Mesenchymal stem cell (in vitro differentiated cells and primary cell): ENCODE measurements around the gene AGER.
"Not testable (repeated sequence)": the region's sequence is repeated elsewhere in the genome, so short reads cannot be mapped to it uniquely, and the experiment has no call there.

Experiments
- DNase-seq: peaks from one replicate; pipeline ENCODE4 v3.0.0-alpha.2; 2013
- H2AFZ ChIP-seq: one replicate; pipeline ENCODE4 v1.6.1; 2013; ENCODE audit warnings: low read depth, mild to moderate bottlenecking, control low read depth, inconsistent platforms, low read length, moderate library complexity
- H2AK5ac ChIP-seq: 2 replicates; pipeline ENCODE4 v1.6.1; 2013; ENCODE audit warnings: low read length, moderate library complexity, mild to moderate bottlenecking, inconsistent platforms; ENCODE audit not compliant: severe bottlenecking
- H2BK120ac ChIP-seq: one replicate; pipeline ENCODE4 v1.6.1; 2013; ENCODE audit warnings: low read depth, mild to moderate bottlenecking, inconsistent platforms, low read length, moderate library complexity
- H2BK12ac ChIP-seq, 2 experiments: one replicate each; pipeline ENCODE4 v1.6.1; 2013; ENCODE audit warnings: inconsistent platforms in 2 of 2, low read length in 2 of 2, mild to moderate bottlenecking in 2 of 2, moderate library complexity in 2 of 2, control low read depth in 1 of 2
- H2BK15ac ChIP-seq: one replicate; pipeline ENCODE4 v1.6.1; 2013; ENCODE audit warnings: mild to moderate bottlenecking, low read depth, inconsistent platforms; ENCODE audit not compliant: poor library complexity, severe bottlenecking
- H2BK5ac ChIP-seq: 2 replicates; pipeline ENCODE4 v1.6.1; 2013; ENCODE audit warnings: low read depth, mild to moderate bottlenecking, low read length, control low read depth, inconsistent platforms; ENCODE audit not compliant: poor library complexity, severe bottlenecking
- H3K14ac ChIP-seq, 2 experiments: one replicate each; pipeline ENCODE4 v1.6.1; 2013; ENCODE audit warnings: inconsistent platforms in 2 of 2, low read length in 2 of 2, control low read depth in 1 of 2, mild to moderate bottlenecking in 1 of 2, moderate library complexity in 1 of 2
- H3K18ac ChIP-seq, 2 experiments: one replicate each; pipeline ENCODE4 v1.6.1; 2013; ENCODE audit warnings: inconsistent platforms in 2 of 2, low read length in 2 of 2, control low read depth in 1 of 2, low read depth in 1 of 2, mild to moderate bottlenecking in 1 of 2
- H3K23ac ChIP-seq, 2 experiments: one replicate each; pipeline ENCODE4 v1.6.1; 2013; ENCODE audit warnings: inconsistent platforms in 2 of 2, low read length in 2 of 2, mild to moderate bottlenecking in 2 of 2, moderate library complexity in 2 of 2, control low read depth in 1 of 2
- H3K27ac ChIP-seq: 2 replicates; pipeline ENCODE4 v1.5.1; 2013; ENCODE audit warnings: mild to moderate bottlenecking, moderate library complexity, low read length, control low read depth, inconsistent platforms; ENCODE audit not compliant: poor library complexity, severe bottlenecking
- H3K27me3 ChIP-seq, 2 experiments: 2 replicates each; pipeline versions ENCODE4 v1.6.1 to v1.7.0; 2013; ENCODE audit warnings: low read length in 2 of 2, mild to moderate bottlenecking in 2 of 2, moderate library complexity in 2 of 2, control low read depth in 1 of 2, inconsistent platforms in 1 of 2; ENCODE audit not compliant: control insufficient read depth in 1 of 2, insufficient read depth in 1 of 2
- H3K36me3 ChIP-seq, 2 experiments: 2 replicates each; pipeline versions ENCODE4 v1.6.1 to v1.7.0; 2013; ENCODE audit warnings: low read length in 2 of 2, control low read depth in 1 of 2, inconsistent platforms in 1 of 2, low read depth in 1 of 2, mild to moderate bottlenecking in 1 of 2; ENCODE audit not compliant: insufficient read depth in 2 of 2, control insufficient read depth in 1 of 2
- H3K4ac ChIP-seq, 2 experiments: one replicate each; pipeline ENCODE4 v1.6.1; 2013; ENCODE audit warnings: inconsistent platforms in 2 of 2, low read length in 2 of 2, mild to moderate bottlenecking in 2 of 2, moderate library complexity in 2 of 2, control low read depth in 1 of 2, low read depth in 1 of 2
- H3K4me1 ChIP-seq: 2 replicates; pipeline ENCODE4 v1.6.1; 2013; ENCODE audit warnings: low read depth, low read length, control low read depth; ENCODE audit not compliant: control insufficient read depth, insufficient read depth
- H3K4me2 ChIP-seq: 2 replicates; pipeline ENCODE4 v1.6.1; 2013; ENCODE audit warnings: low read length, mild to moderate bottlenecking, inconsistent platforms; ENCODE audit not compliant: poor library complexity, severe bottlenecking
- H3K4me3 ChIP-seq, 2 experiments: 2 replicates each; pipeline versions ENCODE4 v1.5.1 to v1.7.0; 2013; ENCODE audit warnings: low read length in 2 of 2, mild to moderate bottlenecking in 2 of 2, control low read depth in 1 of 2, low read depth in 1 of 2; ENCODE audit not compliant: insufficient read depth in 1 of 2
- H3K79me1 ChIP-seq: replicated peaks from 2 replicates; pipeline ENCODE4 v1.6.1; 2013; ENCODE audit warnings: mild to moderate bottlenecking, control low read depth, low read length, inconsistent platforms; ENCODE audit not compliant: poor library complexity, severe bottlenecking
- H3K9ac ChIP-seq: 2 replicates; pipeline ENCODE4 v1.7.0; 2013; ENCODE audit warnings: mild to moderate bottlenecking, low read length, moderate library complexity
- H3K9me3 ChIP-seq: 2 replicates; pipeline ENCODE4 v1.7.0; 2013; ENCODE audit warnings: mild to moderate bottlenecking, low read length; ENCODE audit not compliant: control insufficient read depth
- H4K8ac ChIP-seq: one replicate; pipeline ENCODE4 v1.6.1; 2013; ENCODE audit warnings: inconsistent platforms, mild to moderate bottlenecking, low read length, moderate library complexity
- H4K91ac ChIP-seq: one replicate; pipeline ENCODE4 v1.6.1; 2013; ENCODE audit warnings: mild to moderate bottlenecking, low read length, inconsistent platforms
- WGBS: methylation state at CpG from one replicate; pipeline ENCODE4 v1.1.7; 2013; ENCODE audit warnings: mixed read lengths; 5-methylcytosine and 5-hydroxymethylcytosine counted together

Gene AGER

GRCh38 chr6:32146287-32146686, 37.8 kb downstream of the AGER start:
- no peak overlapping the region for H2AFZ ChIP-seq
- H2BK12ac ChIP-seq = no peak overlapping the region
- H3K9me3 ChIP-seq = no peaks in the 10 kb centered on the region
- no peak overlapping the region for H3K4me2 ChIP-seq
- DNase-seq = no peak
- H3K36me3 ChIP-seq = no peaks in the 10 kb centered on the region
- H3K4ac ChIP-seq = no peak overlapping the region
- peaks cover 4% of the 10 kb centered on the region for H3K4me1 ChIP-seq
- H3K27ac ChIP-seq = no peak overlapping the region
- H3K9ac ChIP-seq = no peak overlapping the region
- H3K4me3 ChIP-seq = no peak overlapping the region
- no peak overlapping the region for H4K91ac ChIP-seq
- H2BK15ac ChIP-seq = no peak overlapping the region
- H3K27me3 ChIP-seq = peaks cover 39 to 43% of the 10 kb centered on the region in 2 experiments
- H3K23ac ChIP-seq = no peak overlapping the region
- no peak overlapping the region for H4K8ac ChIP-seq
- no peak overlapping the region for H3K14ac ChIP-seq
- H2BK5ac ChIP-seq = no peak overlapping the region
- no peak overlapping the region for H3K18ac ChIP-seq
- H2BK120ac ChIP-seq = no peak overlapping the region
- WGBS = 96% methylated on average over 1 of the region's 1 CpG
- H2AK5ac ChIP-seq = no peak overlapping the region
- peaks cover under 1% of the 10 kb centered on the region for H3K79me1 ChIP-seq

GRCh38 chr6:32144238-32144637, 39.8 kb downstream of the AGER start:
- not testable (repeated sequence) for H3K4me1 ChIP-seq, H2BK15ac ChIP-seq, H3K9me3 ChIP-seq, H2AFZ ChIP-seq, H3K4ac ChIP-seq, H3K4me3 ChIP-seq, H2BK5ac ChIP-seq, H3K9ac ChIP-seq, H2BK120ac ChIP-seq, H4K8ac ChIP-seq, H4K91ac ChIP-seq, H3K27ac ChIP-seq, DNase-seq, H3K36me3 ChIP-seq, H2BK12ac ChIP-seq, H3K18ac ChIP-seq, H3K79me1 ChIP-seq, H3K14ac ChIP-seq, H3K4me2 ChIP-seq, H3K23ac ChIP-seq, H2AK5ac ChIP-seq
- peaks cover 25 to 30% of the 10 kb centered on the region in 2 experiments for H3K27me3 ChIP-seq
- WGBS = 87% methylated on average over 7 of the region's 7 CpGs

- DNase-seq = peak; percentile 48
- Histone ChIP-seq H3K23ac (no peak overlapping the region), H3K27me3 (peaks cover 0 to 3% of the 10 kb centered on the region in 2 experiments), H4K91ac (no peak overlapping the region), H3K14ac (no peak overlapping the region), H3K4ac (no peak overlapping the region), H2AFZ (no peak overlapping the region), H3K79me1 (no peaks in the 10 kb centered on the region), H3K18ac (no peak overlapping the region), H4K8ac (no peak overlapping the region), H3K36me3 (no peaks in the 10 kb centered on the region), H2BK5ac (no peak overlapping the region), H2BK120ac (no peak overlapping the region), H3K27ac (no peak overlapping the region), H3K4me3 (no peak overlapping the region), H3K9ac (no peak overlapping the region), H3K9me3 (no peaks in the 10 kb centered on the region), H2BK15ac (no peak overlapping the region), H3K4me1 (no peaks in the 10 kb centered on the region), H3K4me2 (no peak overlapping the region), H2AK5ac (no peak overlapping the region), H2BK12ac (no peak overlapping the region)
- WGBS = 74% methylated on average over 5 of the region's 5 CpGs
Observed at GRCh38 chr6:32140420-32141046, 43.5 kb downstream of the AGER start.

GRCh38 chr6:32139590-32139989, 44.5 kb downstream of the AGER start:
- Histone ChIP-seq H3K27me3 (peaks cover 0 to 3% of the 10 kb centered on the region in 2 experiments), H3K23ac (no peak overlapping the region), H4K8ac (no peak overlapping the region), H2BK120ac (no peak overlapping the region), H3K4me3 (no peak overlapping the region), H2AK5ac (no peak overlapping the region), H3K4me2 (no peak overlapping the region), H3K4ac (no peak overlapping the region), H2BK5ac (no peak overlapping the region), H2BK12ac (no peak overlapping the region), H3K4me1 (no peaks in the 10 kb centered on the region), H3K27ac (no peak overlapping the region), H3K36me3 (no peaks in the 10 kb centered on the region), H3K14ac (no peak overlapping the region), H4K91ac (no peak overlapping the region), H3K18ac (no peak overlapping the region), H3K79me1 (no peaks in the 10 kb centered on the region), H2BK15ac (no peak overlapping the region), H3K9me3 (no peaks in the 10 kb centered on the region), H3K9ac (no peak overlapping the region), H2AFZ (no peak overlapping the region)
- DNase-seq = no peak
- WGBS = 91% methylated on average over 5 of the region's 5 CpGs
